NB4 (cell line): ENCODE results near the gene RRBP1.

Source experiments
- DNase-seq: peaks from one replicate; pipeline ENCODE4 v3.0.0; 2010; ENCODE audit warnings: low read depth
- H3K4me3 ChIP-seq: one replicate; pipeline ENCODE4 v1.5.1; 2011; ENCODE audit warnings: mild to moderate bottlenecking, low read depth, low read length, moderate library complexity
- MYC ChIP-seq: IDR thresholded peaks from 2 replicates; pipeline ENCODE4 v1.6.1; 2011; ENCODE audit warnings: low read depth, low read length
- POLR2A ChIP-seq: IDR thresholded peaks from 2 replicates; pipeline ENCODE4 v1.6.1; 2011; ENCODE audit warnings: mild to moderate bottlenecking; ENCODE audit not compliant: insufficient read length; ENCODE audit errors: extremely low read depth
- TF ChIP-seq, protein P1 (sequence below): IDR thresholded peaks from 2 replicates; pipeline ENCODE4 v1.6.1; 2011; ENCODE audit warnings: low read depth, low read length
- TF ChIP-seq, protein P2 (sequence below): IDR thresholded peaks from one replicate; pipeline ENCODE4 v1.5.1; 2012; ENCODE audit warnings: low read depth, low read length

The RRBP1 gene

DNA sequence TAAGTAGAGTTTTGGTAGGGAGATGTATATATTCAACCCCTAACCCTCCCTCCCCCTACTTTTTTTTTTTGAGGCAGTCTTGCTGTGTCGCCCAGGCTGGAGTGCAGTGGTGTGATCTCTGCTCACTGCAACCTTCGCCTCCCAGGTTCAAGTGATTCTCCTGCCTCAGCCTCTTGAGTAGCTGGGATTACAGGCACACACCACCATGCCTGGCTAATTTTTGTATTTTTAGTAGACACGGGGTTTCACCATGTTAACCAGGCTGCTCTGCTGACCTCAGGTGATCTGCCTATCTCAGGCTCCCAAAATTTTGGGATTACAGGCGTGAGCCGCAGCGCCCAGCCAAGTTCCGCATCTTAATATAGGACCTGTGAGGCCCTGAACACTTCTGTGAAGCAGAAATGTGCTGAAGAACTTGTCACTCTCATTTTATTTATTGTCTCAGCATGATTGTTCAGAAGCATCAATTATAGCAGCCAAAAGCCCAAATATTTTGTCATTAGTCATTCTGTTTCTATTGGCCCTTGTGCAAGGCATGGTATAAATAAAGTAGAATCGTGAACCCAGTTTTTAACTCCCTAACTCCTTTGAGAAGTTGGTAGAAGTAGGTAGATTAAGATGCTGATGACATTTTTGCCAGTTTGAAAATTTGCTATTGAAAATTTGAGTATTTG, 92.7 kb downstream of the RRBP1 start:
- TF ChIP-seq POLR2A, result no peak
- TF ChIP-seq, protein P1, sequence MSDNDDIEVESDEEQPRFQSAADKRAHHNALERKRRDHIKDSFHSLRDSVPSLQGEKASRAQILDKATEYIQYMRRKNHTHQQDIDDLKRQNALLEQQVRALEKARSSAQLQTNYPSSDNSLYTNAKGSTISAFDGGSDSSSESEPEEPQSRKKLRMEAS, result no peak
- TF ChIP-seq, protein P2, sequence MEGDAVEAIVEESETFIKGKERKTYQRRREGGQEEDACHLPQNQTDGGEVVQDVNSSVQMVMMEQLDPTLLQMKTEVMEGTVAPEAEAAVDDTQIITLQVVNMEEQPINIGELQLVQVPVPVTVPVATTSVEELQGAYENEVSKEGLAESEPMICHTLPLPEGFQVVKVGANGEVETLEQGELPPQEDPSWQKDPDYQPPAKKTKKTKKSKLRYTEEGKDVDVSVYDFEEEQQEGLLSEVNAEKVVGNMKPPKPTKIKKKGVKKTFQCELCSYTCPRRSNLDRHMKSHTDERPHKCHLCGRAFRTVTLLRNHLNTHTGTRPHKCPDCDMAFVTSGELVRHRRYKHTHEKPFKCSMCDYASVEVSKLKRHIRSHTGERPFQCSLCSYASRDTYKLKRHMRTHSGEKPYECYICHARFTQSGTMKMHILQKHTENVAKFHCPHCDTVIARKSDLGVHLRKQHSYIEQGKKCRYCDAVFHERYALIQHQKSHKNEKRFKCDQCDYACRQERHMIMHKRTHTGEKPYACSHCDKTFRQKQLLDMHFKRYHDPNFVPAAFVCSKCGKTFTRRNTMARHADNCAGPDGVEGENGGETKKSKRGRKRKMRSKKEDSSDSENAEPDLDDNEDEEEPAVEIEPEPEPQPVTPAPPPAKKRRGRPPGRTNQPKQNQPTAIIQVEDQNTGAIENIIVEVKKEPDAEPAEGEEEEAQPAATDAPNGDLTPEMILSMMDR, result no peak
- TF ChIP-seq MYC, result no peak
- H3K4me3 ChIP-seq, result no peak overlapping the region
- no peak for DNase-seq

DNA sequence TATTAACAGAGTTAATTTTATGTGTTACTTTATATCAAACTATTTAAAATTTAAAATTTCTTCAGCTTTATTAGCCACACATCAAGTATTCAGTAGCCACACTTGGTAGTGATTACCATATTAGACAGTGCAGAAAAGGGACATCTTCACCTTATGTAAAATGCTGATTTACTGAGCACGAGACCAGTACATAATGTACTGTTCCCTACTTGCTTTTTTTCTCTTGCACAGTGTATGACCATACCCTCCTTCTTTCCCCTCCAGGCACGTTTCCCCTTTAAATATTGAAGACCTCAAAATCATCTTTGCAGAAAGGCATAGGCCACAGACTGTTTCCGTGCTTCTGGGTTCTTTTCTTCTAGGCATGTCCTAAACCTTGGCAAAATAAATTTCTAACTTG, 94.2 kb downstream of the RRBP1 start:
- no peak overlapping the region for H3K4me3 ChIP-seq
- DNase-seq, result no peak
- TF ChIP-seq, protein P2, result no peak
- TF ChIP-seq POLR2A, result no peak
- no peak for TF ChIP-seq MYC
- TF ChIP-seq, protein P1, result no peak

DNA sequence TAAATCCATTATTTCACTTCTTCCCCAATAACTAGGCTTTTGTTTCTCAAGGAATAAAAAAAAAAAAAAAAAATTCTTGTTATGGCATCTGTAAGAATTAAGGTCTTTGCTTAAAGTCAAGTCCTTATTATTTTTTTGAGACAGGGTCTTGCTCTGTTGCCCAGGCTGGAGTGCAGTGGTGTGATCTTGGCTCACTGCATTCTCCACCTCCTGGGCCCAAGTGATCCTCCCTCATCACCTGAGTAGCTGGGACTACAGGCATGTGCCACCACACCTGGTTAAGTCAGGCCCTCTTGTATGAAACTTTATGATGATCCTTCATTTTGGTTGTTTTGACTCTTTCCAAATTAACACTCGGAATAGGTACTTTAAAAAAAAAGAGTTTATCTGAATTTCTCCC, 94.9 kb downstream of the RRBP1 start:
- TF ChIP-seq, protein P2, result no peak
- no peak for TF ChIP-seq MYC
- no peak for TF ChIP-seq POLR2A
- TF ChIP-seq, protein P1, result no peak
- H3K4me3 ChIP-seq, result no peak overlapping the region
- no peak for DNase-seq

DNA sequence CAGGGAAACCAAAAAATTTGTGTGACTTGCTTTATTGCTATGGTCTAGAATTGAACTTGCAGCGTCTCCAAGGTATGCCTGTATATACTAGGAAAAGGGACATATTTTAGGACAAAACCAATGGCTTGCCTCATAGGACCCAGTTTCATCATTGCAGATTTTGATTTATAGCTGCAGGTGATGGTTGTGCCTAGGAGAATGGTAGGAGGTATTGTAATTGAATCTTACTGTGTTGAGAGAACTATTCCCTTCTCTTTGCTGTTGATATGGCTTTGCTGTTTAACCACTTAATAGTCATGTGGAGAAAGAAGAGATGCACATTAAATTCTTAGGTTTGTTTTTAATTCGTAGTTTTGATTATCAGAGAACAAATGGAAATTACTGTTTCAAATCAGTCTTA, 95.8 kb downstream of the RRBP1 start:
- DNase-seq, result no peak
- TF ChIP-seq POLR2A (no peak), MYC (no peak)
- TF ChIP-seq, protein P1, result no peak
- TF ChIP-seq, protein P2, result no peak

DNA sequence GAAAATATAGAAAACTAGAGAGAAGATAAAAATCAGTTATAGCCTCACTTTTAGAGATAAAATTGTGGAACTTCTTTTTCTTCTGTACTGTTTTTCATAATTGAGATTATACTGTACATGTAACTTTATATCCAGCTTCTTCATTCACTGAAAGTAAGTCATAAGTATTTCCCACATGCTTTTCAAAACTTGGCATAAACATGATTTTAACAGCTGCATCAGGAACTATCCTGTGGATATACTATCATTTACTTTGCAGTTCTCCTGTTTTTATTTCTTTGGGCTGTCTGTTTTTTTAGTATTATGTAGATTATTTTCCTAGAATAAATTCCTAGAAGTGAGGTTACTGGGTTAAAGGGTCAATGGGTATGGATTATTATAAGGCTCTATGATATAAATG, 97.4 kb downstream of the RRBP1 start:
- no peak for DNase-seq
- TF ChIP-seq, protein P1, result no peak
- TF ChIP-seq, protein P2, result no peak
- TF ChIP-seq MYC (no peak), POLR2A (no peak)

More for the DNA sequence above, 95.8 kb downstream of the RRBP1 start:
- no peak overlapping the region for H3K4me3 ChIP-seq

DNA sequence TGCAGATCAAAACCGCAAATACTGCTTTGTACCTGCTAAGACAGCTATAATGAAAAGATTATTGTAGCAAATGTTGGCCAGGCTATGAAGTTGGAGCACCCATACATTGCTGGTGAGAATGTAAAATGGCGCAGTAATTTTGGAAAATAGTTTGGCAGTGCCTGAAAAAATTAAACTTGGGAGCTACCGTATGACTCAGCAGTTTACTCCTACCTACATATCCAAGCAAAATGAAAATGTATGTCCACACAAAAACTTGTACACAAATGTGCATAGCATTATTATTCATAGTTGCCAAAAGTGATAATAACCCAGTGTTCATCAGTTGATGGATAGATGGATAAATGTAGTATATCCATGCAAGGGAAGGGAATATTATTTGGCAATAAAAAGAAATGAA, 98.9 kb downstream of the RRBP1 start:
- no peak for DNase-seq
- no peak for TF ChIP-seq MYC
- TF ChIP-seq POLR2A, result no peak
- TF ChIP-seq, protein P2, result no peak
- TF ChIP-seq, protein P1, result no peak
- H3K4me3 ChIP-seq, result no peak overlapping the region

More for the DNA sequence above, 97.4 kb downstream of the RRBP1 start:
- no peak overlapping the region for H3K4me3 ChIP-seq
